HG03575 (cell line): Measurements from ENCODE around the gene SLC26A6.

Source experiments
- ATAC-seq: cut with Tn5 transposase; IDR thresholded peaks from one replicate; pipeline ENCODE4 v1.9.1; 2021; ENCODE audit not compliant: unreplicated experiment, insufficient number of reproducible peaks, low FRiP score; ENCODE audit errors: extremely low read depth

The SLC26A6 gene

DNA sequence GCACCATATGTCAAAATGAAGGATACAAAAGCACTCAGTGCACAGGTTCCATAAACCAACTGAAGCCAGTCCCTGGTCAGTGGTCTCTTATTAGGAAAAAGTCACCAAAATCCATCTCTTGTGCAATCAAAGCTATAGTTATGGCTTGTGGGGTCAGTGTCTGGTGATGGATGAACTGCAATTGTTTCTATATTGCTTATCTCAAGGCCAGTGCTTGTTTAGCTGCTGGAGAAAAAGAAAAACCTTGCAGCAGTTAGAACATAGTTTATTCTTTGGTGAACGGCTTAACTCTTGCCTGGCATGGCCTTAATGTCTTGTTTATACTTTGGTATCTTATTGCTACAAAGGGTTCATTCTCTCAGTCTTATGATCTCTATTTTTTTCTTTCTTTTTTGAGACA is 23.0 kb downstream of the SLC26A6 start:
- no peak for ATAC-seq

DNA sequence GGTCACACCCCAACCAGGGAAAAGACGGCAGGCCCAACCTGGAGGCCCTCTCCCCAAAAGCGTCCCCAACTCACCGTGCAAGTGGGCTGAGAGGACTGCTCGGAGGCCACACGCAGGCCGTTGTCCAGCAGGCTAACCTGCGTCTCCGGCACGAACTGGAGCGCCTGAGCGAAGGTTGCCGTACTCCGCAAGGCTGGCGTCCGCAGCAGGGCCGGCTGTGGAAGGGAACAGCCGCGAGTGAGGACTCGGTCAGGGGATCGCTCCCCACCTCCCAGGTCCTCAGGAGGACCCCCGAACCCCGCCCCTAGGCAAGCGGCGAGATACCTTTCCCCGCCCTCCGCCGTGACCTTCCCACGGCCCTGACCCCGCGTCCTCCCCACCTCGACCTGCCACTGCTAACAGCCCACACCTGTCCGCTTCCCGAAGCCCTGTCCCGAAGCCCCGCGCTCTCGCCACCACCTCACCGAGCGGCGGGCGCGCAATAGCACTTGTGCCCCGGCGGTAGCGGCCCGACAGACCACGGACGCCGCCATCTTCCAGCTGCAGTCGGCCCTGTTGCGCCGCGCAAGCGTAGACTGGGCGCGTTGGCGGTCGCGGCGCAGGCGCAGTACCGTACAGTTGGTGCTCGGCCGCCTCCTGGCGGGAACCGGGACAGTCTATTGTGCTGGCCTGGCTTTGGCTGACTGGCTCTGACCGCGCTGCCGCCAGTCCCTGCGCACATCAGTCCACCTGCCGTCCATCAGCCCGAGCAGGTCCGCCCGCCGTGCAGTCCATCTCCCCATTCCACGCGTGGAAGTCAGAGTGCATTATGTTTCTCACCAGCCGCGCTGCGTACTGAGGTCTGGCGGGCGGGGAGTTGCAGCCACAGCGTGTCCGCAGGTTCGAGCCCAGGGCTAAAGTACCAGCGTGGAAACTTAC is 25.9 kb downstream of the SLC26A6 start, which contains the start of gene UQCRC1:
UQCRC1 (minus strand) TSS at position 559 of the 918 bp plus-strand sequence; CDS start at position 533, 26 bp downstream.
- ATAC-seq, result peak; percentile 63

DNA sequence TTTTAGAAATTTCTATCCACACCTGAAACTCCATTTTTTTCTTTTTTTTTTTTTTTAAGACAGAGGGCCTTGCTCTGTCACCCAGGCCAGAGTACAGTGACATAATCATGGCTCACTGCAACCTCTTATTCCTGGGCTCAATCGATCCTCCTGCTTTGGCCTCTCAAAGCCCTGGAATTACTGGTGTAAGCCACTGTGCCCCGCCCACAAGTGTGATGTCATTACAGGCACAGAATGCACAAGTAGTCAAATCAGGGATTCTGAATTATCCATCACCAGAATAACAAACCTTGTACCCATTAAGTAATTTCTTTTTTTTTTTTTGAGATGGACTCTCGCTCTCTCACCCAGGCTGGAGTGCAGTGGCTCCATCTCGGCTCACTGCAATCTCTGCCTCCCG is 27.7 kb downstream of the SLC26A6 start:
- no peak for ATAC-seq

DNA sequence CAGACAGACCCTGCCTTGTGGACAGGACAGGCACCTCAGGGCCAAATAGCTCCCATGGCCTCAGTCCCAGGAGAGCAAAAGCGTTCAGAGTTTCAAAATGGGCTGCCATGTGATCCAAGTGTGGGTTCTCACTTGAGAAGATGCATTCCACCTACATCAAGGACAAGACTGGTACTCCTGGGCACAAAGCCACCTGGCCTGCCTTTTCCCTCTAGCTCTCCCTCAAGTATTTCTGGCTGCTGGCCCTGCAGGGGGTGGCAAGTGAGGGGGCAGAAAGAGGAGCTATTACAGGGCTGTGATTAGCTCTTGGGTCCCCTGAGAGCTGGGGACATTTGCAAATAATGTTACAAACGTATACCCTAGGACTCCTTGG is 33.7 kb downstream of the SLC26A6 start:
- ATAC-seq, result no peak

DNA sequence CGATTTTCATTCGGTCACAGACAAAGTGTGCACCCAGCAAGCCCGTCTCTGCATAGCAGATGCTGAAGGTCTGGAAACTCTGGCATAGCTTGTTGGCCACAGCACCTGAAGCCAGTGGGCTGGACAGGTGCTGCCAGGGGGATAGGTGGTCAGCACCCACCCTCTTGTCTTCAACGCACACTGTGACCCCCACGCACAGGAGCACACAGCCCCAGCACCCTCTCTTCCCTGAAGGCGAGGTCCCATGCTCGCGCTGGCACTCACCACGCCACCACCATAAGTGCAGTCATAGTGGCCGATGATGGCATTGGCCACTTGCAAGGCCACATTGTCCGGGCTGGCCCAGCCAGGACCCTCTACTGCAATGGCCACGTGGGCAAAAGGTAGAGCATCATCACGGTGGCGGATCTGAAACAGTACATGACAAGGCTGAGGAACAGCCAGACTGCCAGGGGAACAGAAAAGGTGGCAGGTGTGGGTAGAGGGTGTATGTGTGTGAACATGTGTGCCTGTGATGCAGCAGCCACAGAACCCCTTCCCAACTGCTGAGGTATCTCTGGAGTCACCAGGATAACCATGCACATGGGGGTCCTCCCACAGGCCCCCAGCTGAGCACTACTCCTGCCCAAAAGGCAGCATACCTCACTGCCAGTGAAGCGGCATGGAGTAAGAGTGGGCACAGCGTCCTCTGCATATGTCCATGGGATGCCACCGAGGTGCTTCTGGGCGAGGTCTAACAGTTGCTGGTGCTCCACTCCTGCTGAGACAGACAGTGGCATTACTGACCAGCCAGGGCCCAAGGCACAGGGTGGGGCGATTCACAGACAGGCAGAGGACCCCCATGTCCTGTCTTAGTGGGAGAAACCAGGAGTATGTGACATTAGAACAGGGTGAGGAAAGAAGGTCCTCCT is 34.3 kb downstream of the SLC26A6 start:
- no peak for ATAC-seq

DNA sequence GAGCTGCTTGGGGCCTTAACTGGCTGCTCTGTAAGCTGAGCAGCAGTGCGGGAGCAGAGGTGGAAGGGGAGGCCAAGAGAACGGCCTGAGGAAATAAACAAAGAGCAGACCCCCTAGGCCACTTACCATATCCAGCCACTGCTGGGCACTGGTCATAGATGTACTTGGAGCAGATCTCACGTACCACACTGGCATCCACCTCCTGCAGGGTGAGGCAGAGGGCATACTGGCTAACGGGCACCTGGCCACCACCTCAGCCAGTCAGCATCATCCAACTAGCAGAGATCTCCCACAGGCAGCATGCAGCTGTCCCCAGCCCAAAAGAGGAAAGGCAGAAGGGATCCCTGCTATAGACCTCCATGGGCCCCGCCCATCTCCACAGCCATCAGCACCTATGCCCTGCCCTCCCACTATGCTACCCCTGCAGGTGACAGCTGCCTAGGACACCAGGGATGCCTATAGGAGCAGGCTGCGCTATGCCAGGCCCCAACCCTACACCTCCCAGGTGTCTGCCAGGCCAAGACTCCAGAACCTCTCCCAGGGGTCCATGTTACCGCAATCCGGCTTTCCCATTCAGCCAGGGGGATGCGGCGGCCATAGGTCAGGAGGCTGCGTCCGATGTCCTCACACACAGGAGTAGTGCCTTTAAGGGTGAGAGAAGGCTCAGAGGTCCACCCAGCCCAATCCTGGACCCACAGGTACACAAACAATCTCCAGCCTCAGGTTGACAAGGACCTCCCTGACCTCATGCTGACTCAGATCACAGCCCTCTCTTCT is 35.6 kb downstream of the SLC26A6 start:
- ATAC-seq, result no peak

DNA sequence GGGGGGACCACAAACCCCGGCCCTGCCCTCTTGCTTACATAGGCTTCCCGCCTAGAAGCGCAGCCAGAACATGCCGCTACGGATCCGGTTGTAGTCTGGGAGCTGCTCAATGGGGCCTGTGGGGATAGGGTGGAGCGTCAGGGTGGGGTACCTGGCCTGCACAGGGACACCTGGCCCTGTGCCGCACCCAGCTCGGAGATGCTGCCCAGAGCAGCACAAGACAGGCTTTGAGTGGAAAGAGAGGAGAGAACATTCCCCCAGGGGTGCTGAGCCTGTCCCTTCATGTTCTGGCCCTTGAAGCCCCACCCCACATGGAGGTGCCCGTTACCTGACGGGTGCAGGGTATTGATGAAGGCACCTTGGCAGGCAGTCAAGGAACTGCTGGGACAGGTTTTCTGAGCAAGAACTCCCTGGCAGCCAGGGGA is 36.2 kb downstream of the SLC26A6 start:
- no peak for ATAC-seq

DNA sequence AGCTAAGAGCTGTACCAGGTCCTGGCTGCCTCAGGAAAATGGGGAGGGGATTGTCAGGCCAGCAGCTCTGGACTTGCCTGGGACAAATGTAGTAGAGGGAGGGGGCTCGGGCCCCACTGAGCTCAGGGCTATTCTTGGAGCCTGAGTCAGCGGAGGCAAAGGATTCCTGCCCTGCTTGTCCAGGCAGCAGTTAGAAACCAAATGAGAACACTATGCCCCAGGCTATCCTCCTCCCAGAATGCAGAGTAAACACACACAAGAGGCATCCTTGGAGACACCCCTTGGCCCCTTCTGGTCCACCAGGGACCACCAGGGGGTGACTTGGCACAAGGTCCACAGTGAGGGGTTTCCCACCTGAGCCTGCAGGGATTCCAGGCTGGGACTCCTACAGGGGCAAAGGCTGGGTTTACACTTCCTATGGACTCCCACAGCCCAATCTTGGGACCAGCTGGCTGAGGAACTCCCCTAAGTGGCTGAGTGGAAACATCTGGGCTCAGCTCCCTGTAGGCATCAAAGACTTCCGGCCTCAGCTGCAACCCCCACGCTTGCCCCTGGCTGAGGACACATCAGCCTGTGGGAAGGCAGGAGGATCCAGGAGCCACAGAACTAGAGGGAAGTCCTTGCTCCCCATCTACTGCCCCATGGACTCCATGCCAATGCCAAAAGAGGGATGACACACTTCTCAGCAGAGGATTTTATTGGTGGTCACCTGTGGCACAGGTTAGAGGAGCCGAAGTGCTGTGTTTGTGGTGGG is 36.8 kb downstream of the SLC26A6 start:
- no peak for ATAC-seq

DNA sequence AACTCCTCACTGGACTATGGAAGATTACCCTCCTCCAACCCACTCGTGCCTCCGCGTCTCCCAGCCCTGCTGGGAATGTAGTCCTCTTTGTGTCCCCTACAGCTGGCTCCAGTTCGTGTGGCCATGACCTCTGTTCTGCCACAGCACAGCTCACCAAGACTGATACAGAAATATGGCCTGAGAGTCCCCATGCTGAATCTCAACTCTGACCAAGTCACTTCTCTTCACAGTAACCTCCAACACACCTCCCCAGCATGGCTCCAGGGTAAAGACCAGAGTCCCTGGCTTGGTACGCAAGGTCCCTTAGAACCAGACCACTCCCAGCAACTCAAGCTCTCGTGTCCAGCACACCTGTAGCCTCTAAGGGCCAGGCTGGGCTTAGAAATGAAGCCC is 37.9 kb downstream of the SLC26A6 start:
- no peak for ATAC-seq

DNA sequence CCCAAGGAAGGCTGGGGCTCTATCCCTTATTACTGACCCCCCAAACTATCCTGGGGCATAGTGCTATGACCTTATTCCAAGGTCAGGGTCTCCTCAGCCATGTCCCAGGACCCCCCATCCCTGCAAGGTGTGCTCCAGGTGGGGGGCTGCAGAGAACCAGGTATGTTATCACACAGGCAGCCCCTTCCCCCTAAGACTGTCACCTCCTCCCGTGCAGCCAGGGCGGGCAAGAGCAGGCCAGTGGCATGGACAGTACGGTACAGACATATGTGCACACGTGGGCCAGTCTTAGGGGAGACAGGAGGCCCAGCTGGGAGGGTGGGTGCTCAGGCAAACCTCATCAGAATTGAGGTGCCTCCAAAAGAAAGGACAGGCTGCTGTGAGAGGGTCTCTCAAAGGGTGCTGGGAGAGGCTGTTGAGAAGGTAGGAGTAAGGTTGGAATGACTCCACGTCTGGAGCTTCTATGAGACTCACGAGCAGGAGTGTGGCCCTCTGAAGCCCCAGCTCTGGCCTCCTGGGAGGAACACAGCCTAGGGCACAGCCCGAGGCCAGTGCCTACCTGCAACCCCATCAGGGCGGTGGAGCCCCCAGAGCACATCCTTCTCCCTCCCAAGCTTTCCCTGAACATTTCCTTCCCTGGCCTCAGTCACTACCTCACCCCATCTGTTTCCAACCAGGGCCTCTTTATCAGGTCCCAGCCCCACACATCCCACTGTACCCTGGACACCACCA is 38.4 kb downstream of the SLC26A6 start:
- ATAC-seq, result no peak

DNA sequence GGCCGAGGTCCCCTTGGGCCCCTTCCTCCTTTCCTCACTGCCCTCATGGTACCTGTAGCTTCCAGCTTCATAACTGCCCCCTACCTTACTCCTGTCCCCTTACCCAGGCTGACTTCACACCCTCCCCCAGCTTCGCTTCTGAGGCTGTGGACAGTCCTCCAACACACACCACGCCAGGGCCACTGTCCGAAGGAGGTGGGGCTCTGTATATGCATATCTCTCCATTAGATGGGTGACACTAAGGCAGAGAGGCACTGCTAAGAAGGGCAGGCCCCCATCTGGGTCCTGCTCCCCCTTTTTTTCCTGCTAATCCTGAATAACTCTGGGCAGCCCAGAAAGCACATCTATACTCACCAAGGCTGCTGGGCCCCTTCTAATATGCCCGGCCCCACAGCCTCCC is 39.1 kb downstream of the SLC26A6 start:
- no peak for ATAC-seq

DNA sequence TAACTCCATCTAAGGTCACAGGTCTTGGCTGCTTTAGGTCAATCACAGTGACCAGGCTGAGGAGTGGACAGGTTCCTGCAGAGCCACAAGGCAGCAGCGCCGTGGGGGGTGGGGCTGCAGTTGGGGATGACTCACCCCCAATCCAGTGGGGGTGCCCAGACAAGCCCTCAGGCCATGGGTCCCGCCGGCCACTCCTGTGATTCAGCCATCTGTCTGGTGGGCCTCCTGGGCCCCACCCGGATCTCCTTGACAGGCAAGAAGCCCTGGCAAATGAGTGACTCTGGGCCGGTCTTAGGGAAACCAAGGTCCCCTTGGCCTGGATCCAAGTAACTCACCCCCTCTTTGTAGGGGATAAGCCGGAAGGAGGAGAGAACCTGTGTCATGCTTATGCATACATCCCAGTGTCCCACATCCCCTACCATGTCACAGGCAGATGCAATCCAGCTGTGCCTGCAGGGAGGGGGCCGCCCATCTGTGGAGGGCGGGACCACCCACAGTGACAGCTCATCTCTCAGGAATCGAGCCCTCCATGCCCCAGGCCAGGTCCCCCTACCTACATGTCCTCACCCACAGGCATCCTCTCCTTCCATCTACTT is 39.6 kb downstream of the SLC26A6 start:
- no peak for ATAC-seq

DNA sequence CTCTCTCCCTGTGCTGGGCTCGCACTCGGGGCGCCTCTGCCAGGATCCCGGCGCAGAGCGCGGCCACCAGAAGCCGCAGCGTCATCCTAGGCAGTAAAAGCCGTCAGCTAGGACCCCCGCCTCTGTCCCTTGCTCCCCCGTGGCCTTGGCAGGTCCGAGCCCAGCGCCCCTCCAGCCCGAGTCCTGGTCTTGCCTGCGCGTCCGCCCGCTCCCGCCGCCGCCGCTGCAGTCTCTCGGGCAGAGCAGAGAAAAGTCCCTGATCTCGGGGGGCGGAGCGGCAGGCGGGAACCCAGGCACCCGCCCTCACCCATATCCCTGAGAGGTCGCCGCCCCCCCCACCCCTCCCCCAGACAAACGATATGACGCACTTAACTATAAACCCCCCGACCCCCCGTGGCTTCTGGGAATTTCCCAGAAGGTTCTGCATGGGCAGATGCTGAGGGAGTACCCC is 40.2 kb downstream of the SLC26A6 start, which contains the start of gene COL7A1:
COL7A1 (minus strand) TSS at position 255 of the 451 bp plus-strand sequence; CDS start at position 85, 170 bp downstream.
- ATAC-seq, result no peak

DNA sequence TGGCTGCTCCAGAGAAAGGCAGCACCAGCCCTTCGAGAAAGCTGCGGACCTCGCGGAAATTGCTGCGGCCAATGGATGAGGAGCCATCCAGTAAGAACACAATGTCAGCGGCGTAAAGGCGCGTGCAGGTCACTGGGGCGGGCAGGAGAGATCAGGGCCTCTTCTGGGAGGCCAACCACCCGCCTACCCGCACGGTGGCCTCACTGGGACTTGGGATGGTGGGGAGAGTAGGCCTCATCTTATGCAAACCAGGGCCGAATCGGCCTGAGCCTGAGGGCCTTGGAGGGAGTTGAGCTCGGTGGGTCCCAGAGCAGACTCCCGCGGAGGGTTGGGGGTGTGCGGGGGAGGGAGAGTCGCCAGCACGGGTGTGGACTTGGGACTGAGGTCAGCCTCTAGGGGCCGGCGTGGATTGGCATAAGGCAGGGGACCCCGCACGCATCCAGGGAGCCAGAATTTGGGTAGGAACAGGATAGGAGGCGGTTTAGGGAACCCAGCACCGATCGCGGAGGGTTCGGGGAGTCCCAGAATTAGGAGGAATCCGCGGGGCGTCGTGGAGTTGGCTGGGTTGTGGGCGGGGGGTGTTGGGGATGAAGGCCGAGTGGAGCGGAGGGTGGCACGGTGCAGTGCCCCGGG is 40.7 kb downstream of the SLC26A6 start:
- no peak for ATAC-seq

DNA sequence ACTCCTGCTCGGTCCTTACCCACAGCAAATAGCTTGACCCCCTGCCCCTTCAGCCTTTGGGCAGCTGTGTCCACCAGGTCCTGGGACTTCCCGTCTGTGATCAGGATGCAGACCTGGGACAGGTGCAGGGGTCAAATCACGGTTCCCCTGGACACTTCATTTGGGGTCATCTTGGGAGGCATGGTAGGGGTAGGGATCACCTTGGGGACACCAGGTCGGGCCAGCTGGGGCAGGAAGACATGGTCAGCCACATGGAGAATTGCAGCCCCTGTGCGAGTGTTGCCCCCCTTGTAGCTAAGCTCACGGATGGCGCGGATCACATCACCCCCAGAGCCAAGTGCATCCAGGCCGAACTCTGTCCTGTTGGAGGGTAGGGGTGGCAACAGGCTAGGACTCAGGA is 41.9 kb downstream of the SLC26A6 start:
- ATAC-seq, result no peak

DNA sequence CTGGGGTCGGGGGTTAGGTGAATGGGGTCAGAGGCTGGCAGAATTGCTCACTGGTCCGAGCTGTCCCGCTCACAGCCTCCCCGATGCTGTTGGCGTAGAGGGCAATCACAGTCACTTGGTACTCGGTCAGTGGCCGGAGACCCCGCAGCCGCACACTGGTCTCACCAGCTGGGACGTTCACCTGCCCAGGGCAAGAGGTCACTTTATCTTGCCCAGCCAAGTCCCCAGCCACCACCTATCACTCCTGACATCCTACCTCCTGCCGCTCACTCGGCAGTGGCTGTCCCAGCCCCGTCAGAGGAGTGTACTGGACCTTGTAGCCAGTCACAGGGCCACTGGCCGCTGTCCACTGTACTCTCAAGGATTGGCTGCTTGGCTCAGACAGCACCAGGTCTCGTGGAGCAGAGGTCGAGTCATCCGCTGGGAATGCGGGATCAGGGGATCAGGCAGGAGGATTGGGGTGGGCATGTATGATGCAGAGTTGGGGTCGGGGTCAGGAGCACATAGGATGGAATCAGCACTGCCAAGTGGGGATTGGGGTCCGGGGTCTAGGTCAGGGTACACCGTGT is 42.7 kb downstream of the SLC26A6 start:
- no peak for ATAC-seq
